ENCODE data around the gene SHISAL1. TPM values are rescaled to one million over a fixed set of nuclear protein-coding genes. Genes with fewer than 3 reads are reported as not detected.

Gene SHISAL1
- total RNA-seq, 2 donors from 2014 or later: not detected

DNA sequence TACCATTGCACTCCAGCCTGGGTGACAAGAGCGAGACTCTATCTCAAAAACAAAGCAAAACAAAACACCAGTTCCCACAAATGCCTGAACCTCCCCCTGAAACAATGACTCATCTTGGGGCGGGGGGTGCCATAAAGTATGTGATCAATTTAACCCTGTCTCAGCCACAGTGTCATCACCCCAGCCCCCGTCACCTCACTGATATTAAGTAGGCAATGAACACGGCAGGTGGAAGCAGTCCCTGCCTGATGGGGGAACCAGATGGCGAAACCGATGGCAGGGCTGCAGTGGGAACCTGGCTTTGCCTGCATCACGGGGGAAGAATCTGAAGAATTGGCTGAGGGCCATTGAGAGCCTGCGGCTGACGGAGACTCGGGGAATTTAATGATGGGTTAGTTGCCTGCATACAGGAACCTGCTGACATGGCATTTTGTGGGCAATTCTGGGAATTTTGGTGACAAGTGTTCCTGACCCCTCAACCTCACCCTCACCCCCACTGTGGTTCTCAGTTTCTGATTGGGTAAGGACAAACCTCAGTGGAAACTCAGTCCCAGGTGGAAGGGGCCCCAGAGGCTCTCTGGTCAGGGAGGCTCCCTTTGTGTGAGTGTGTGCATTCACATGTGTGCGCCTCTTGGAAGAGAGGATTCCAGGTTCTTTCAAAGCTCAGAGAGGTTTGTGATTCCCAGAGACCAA lies 39.1 kb upstream of the SHISAL1 start:
- H3K36me3 Mint-ChIP-seq: no peaks in the 10 kb centered on the region
- no peak overlapping the region for H3K4me3 Mint-ChIP-seq
- DNase-seq (ENCODE audit: low spot score): no peak

DNA sequence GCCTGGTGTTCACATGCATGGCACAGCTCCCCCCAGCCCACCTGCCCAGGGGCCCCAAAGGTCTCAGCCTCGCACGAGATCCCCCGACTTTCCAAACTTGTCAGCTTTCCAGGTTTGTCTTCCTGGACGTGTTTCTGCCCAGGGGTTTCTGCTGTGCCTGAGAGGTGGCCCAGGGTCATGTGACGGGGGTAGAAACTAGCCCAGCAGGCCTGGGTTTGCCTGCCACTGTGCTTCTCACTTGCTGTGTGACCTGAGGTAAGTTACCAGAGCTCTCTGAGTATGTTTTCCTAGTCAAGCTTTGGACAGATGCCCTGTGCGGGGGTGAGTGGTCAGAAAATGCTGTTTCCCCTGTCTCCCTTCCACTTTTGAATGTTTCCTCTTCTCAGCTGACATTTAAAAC lies 38.3 kb upstream of the SHISAL1 start:
- H3K36me3 Mint-ChIP-seq: no peaks in the 10 kb centered on the region
- ATAC-seq (no peak), DNase-seq (ENCODE audit: low spot score) (no peak)
- no peak overlapping the region for H3K27ac Mint-ChIP-seq
- no peak overlapping the region for H3K4me3 Mint-ChIP-seq
- H3K9me3 Mint-ChIP-seq: no peaks in the 10 kb centered on the region
- H3K4me1 Mint-ChIP-seq (ENCODE audit: low read depth in 2 of 2): peaks cover 0 to 3% of the 10 kb centered on the region in 2 donors
- peaks cover 15% of the 10 kb centered on the region in 2 donors for H3K27me3 Mint-ChIP-seq

More for the DNA sequence above, 39.1 kb upstream of the SHISAL1 start:
- Mint-ChIP-seq H3K4me1 (ENCODE audit: low read depth in 2 of 2) (peaks cover 0 to 3% of the 10 kb centered on the region in 2 donors), H3K27me3 (peaks cover 14 to 15% of the 10 kb centered on the region in 2 donors), H3K9me3 (no peaks in the 10 kb centered on the region), H3K27ac (no peak overlapping the region)
- ATAC-seq: no peak

DNA sequence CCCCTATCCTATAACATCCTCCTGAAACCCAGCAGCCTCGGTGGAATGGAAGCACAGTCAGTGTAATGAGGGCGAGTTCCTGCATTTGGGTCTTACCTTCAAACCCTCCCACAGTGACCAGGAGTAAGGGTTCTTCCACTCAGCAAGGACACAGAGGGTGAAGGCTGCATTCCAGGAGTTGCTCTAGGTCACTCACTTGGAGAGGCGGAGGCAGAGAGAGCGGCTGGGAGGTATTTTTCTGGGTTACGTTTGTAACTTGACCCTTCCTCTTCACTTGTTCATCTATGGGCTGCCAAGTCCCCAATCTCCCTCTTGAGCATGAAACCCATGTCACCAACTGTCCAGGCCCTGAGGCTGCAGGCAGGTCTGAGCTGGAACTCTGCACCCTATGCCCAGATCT lies 36.8 kb upstream of the SHISAL1 start:
- ATAC-seq (no peak), DNase-seq (ENCODE audit: low spot score) (no peak)
- Mint-ChIP-seq H3K4me1 (ENCODE audit: low read depth in 2 of 2) (peaks cover 0 to 3% of the 10 kb centered on the region in 2 donors), H3K27me3 (peaks cover 12 to 25% of the 10 kb centered on the region in 2 donors), H3K9me3 (no peaks in the 10 kb centered on the region), H3K4me3 (no peak overlapping the region), H3K27ac (no peak overlapping the region), H3K36me3 (no peaks in the 10 kb centered on the region)

DNA sequence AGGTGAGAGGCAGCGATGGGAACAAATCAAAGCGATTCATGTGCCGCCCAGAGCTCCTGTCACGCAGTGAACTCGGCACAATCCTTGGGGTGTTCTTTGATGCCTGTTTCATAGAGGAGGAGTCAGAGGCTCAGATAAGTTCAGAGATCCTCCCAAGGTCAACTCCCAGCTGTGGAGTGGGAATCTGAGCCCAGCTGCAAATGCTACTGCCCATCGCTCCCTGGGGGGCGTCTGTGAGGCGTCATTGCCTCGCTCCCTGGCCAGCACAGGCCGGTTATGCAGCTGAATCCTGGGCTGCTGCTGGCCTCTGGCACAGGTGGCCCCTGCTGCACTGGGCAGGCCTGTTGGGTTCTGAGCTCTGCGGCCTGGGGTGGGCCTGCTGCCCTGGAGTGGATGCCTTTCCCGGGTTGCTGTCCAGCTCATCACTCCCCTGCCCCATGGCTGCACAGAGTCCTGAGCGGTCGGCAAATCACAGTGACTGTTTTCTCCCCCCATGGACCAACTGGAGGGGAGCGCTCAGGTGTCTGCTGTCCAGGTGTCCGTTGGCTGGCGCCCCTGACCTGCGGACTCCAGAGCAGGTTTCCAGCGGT lies 36.3 kb upstream of the SHISAL1 start:
- ATAC-seq (no peak), DNase-seq (ENCODE audit: low spot score) (no peak)
- H3K4me3 Mint-ChIP-seq: no peak overlapping the region
- no peaks in the 10 kb centered on the region for H3K36me3 Mint-ChIP-seq
- H3K4me1 Mint-ChIP-seq (ENCODE audit: low read depth in 2 of 2): peaks cover 0 to 3% of the 10 kb centered on the region in 2 donors
- peaks cover 10 to 25% of the 10 kb centered on the region in 2 donors for H3K27me3 Mint-ChIP-seq
- H3K27ac Mint-ChIP-seq: no peak overlapping the region
- H3K9me3 Mint-ChIP-seq: no peaks in the 10 kb centered on the region

DNA sequence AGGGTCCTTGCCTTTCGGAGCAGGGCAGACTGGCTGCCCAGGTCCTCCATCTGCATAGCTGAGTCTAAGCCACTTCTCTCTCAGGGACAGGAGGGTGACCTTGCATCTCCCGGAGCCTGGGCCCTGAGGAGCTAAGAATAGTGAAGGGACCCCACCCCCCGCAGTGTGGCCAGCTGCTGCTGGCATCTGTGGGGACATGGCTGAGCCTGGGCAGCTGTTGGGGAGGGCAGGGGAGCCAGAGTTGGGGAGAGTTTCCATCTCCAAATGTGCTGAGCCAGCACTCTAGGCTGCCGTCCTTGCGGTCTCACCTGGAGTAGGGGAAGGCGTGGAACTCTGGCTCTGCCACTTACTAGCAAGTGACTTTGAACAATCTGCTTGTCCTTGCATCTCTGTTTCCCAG lies 34.8 kb upstream of the SHISAL1 start:
- no peaks in the 10 kb centered on the region for H3K36me3 Mint-ChIP-seq
- H3K9me3 Mint-ChIP-seq: no peaks in the 10 kb centered on the region
- H3K27ac Mint-ChIP-seq: no peak overlapping the region
- peaks cover 0 to 3% of the 10 kb centered on the region in 2 donors for H3K4me1 Mint-ChIP-seq (ENCODE audit: low read depth in 2 of 2)
- peaks cover 6 to 22% of the 10 kb centered on the region in 2 donors for H3K27me3 Mint-ChIP-seq
- ATAC-seq: no peak
- H3K4me3 Mint-ChIP-seq: no peak overlapping the region
- no peak for DNase-seq (ENCODE audit: low spot score)

DNA sequence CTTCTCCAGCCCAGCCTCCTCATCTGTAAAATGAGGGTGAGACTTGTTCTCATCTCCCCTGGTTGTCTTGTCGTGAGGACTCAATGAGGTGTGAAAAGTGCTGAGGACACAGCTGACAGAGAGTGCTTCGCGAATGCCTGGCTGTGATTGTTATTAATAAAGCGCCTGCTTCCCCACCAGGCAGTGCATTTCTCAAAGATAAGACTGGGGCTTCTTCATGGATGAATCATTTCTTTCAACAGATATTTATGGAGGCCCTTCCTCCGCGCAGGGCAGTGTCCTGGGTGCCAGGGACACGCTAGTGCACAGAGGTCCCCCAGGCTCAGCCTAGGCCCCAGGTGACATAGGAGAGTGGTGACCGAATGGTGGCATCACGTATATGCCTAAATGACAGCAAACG lies 34.3 kb upstream of the SHISAL1 start:
- Mint-ChIP-seq H3K4me1 (ENCODE audit: low read depth in 2 of 2) (peaks cover 0 to 3% of the 10 kb centered on the region in 2 donors), H3K27me3 (peaks cover 6 to 22% of the 10 kb centered on the region in 2 donors), H3K9me3 (no peaks in the 10 kb centered on the region), H3K4me3 (no peak overlapping the region), H3K27ac (no peak overlapping the region), H3K36me3 (no peaks in the 10 kb centered on the region)
- ATAC-seq: no peak
- no peak for DNase-seq (ENCODE audit: low spot score)

DNA sequence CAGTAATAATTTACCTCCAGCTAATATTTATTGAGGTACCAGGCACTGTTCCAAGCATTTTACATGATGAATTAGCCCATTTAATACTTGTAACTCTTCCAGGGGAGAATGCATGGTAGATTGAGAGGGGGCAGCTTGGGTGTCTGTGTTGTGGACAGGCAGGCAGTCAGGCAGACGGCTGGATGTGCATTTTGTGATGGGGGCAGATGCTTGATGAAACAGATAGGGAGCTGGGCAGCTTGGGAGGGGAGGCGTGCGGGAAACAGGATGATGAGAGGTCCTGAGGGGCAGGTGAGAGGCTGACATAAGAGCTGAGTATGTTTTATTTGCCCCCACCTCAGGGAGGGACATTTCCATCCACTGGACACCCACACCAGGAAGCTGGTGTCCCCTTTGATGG lies 33.1 kb upstream of the SHISAL1 start:
- Mint-ChIP-seq H3K4me3 (no peak overlapping the region), H3K36me3 (no peaks in the 10 kb centered on the region), H3K4me1 (ENCODE audit: low read depth in 2 of 2) (no peaks in the 10 kb centered on the region), H3K27me3 (peaks cover 3 to 22% of the 10 kb centered on the region in 2 donors), H3K27ac (no peak overlapping the region), H3K9me3 (no peaks in the 10 kb centered on the region)
- DNase-seq (ENCODE audit: low spot score) (no peak), ATAC-seq (no peak)

DNA sequence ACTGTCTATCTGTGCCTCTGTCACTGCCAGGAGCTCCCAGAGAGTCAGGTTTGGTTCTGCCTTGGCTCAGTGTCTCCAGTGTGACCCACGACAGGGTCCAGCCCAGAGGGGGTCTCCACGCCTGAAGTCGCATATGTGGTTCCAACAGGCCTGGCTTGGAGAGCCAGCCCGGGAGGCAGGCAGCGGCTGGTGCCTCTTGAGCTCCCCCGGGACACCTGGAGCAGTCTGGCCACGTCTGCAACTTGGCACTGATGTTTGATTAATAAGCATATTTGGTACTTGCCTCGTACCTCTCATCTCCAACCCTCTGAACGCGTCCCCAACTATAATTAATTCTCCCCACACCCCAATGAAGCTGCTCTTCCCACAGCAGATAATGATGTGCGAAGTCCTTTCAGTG lies 31.7 kb upstream of the SHISAL1 start:
- H3K36me3 Mint-ChIP-seq: no peaks in the 10 kb centered on the region
- H3K4me1 Mint-ChIP-seq (ENCODE audit: low read depth in 2 of 2): no peaks in the 10 kb centered on the region

DNA sequence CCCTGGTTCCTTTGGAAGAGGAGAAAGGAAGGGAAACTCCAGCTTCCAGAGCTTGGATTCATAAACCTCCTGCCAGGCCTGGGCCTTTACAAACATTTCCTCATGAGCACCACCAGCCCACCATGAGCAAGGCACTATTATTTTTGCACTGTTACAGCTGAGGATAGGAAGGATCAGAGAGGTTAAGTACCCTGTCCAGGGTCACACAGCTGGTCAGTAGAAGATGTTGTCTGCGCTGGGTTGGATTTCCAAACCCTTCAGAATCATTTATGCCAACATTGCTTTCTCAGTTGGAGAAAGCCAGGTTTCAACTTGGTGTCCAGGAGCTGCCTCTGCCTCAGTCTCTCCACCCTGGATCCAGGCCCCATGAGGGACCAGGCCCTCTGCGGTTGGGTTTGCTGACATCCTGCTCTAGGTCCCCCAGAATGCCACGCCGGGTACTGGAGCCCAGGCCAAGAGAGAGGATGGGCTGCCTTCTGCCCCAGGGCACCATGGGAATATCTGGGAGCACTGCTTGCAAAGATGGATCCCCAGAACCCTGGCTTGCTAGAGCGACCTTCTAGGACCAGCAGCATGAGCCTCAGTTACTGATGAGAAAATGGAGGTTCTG lies 29.7 kb upstream of the SHISAL1 start:
- no peak for DNase-seq (ENCODE audit: low spot score)
- H3K4me3 Mint-ChIP-seq: no peak overlapping the region

More for the DNA sequence above, 31.7 kb upstream of the SHISAL1 start:
- no peak overlapping the region for H3K27ac Mint-ChIP-seq
- no peak for ATAC-seq
- DNase-seq (ENCODE audit: low spot score): no peak
- H3K27me3 Mint-ChIP-seq: peaks cover 0 to 22% of the 10 kb centered on the region in 2 donors
- H3K4me3 Mint-ChIP-seq: no peak overlapping the region
- H3K9me3 Mint-ChIP-seq: no peaks in the 10 kb centered on the region

DNA sequence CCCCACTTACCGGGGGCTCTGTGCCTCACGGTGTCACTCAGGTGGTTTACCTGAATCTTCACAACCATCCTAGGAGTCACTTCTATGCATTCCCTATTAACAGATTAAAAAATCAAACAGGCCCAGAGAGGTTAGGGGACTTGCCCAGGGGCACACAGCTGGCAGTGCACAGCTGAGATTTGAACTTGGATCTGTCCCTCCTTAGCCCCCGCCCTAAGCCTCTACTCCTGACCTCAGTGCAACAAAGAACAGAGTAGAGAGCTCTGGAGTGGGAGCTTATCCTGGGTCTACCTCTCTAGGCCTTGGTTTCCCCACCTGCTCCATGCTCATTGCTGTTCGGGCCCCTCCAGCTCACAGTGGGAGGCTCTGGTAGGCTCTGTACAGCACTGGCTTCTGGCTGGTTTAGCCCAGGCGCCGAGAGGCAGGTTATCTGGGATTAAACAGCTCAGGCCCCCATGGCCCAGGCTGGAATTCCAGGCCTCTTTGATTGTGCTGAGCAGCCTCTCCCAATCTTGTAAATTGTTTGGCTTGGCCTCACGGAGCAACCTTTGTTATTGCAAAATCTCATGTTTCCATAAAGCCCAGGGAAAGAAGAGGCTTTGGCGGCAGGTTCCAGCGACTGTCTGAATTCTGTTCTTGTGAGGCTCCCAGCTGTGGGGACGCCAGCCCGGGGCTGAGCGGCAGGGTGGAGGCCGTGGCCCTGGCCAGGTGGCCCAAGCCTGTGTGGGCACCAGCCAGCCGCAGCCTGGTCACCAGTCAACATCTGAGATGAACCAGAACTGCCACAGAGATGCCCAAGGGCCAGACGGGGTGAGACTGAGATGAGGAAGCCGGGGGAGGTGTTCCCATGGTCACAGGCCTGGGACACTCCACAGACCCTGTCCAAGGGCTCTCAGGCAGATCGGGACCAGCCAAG lies 28.9 kb upstream of the SHISAL1 start:
- Mint-ChIP-seq H3K27ac (no peak overlapping the region), H3K4me1 (ENCODE audit: low read depth in 2 of 2) (no peaks in the 10 kb centered on the region), H3K36me3 (no peaks in the 10 kb centered on the region), H3K4me3 (no peak overlapping the region), H3K27me3 (peaks cover 0 to 22% of the 10 kb centered on the region in 2 donors), H3K9me3 (no peaks in the 10 kb centered on the region)
- DNase-seq (ENCODE audit: low spot score): no peak
- ATAC-seq: no peak

More for the DNA sequence above, 29.7 kb upstream of the SHISAL1 start:
- Mint-ChIP-seq H3K4me1 (ENCODE audit: low read depth in 2 of 2) (no peaks in the 10 kb centered on the region), H3K9me3 (no peaks in the 10 kb centered on the region), H3K27me3 (peaks cover 0 to 22% of the 10 kb centered on the region in 2 donors), H3K27ac (no peak overlapping the region), H3K36me3 (no peaks in the 10 kb centered on the region)
- no peak for ATAC-seq

DNA sequence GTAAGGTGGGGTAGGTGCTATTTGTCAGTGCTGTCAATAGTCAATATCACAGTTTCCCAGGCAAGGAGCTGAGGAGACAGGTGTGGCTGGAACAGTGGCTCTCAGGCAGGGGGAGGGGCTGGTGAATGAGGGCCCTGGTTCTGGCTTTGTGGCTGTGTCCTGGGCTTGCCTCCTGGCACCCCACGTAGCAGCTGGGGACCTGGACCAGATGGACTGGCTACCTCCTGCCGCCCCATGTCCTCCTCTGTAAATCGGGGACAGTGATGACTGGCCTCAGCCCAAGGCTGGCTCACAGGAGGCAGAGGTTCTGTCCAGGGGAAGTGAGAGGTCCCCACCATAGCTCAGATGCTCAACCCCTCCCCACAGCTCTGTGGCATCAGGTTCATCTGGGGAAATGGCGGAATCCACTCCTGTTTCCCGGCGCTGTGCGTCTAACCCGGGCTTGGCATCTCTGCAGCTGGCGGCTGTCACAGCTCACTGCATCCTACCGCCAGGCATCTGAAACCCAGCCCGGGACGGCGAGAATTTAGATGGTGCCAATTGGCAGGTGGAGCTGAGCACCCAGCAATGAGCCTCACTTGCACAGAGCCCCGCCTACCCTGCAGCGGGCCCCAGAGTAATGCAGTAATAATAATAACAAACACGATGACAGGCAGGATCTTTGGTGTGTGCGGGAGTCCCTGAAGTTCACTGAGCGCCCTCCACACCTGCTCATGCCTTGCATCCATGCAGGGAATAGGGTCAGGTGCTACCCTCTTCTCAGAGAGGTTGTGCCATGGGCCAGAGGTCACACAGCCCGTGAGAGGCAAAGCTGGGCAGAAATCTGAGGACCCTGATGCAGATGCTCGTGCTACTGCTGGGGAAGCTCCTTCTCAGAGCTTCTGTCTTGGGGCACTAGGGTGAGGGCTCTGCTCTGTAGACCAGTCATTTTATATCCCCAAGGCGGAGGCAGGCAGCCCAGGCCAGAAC lies 27.8 kb upstream of the SHISAL1 start:
- ATAC-seq (no peak), DNase-seq (ENCODE audit: low spot score) (no peak)
- Mint-ChIP-seq H3K4me3 (no peak overlapping the region), H3K4me1 (ENCODE audit: low read depth in 2 of 2) (no peaks in the 10 kb centered on the region), H3K27ac (no peak overlapping the region), H3K27me3 (peaks cover 0 to 16% of the 10 kb centered on the region in 2 donors), H3K36me3 (no peaks in the 10 kb centered on the region), H3K9me3 (no peaks in the 10 kb centered on the region)

DNA sequence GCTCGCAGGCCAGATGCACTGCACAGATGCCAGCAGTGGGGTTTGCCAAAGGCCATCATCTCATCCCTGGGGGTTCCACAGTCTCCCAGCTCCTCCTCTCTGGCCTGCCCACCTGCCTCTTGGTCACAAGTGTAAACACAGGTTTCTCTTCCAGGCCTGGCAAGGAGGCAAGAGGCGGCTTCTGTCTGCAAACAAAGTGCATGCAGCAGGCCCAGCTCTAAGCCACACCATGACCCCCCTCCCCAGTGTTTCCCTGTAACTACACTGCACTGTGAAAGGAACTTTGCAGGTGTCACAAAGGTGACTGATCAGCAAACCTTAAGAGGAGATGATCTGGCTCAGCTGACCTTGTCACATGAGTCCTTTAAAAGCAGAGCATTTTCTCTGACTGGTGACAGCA lies 26.2 kb upstream of the SHISAL1 start:
- Mint-ChIP-seq H3K36me3 (no peaks in the 10 kb centered on the region), H3K4me3 (no peak overlapping the region), H3K9me3 (no peaks in the 10 kb centered on the region), H3K27ac (no peak overlapping the region), H3K4me1 (ENCODE audit: low read depth in 2 of 2) (no peaks in the 10 kb centered on the region), H3K27me3 (peaks cover 0 to 2% of the 10 kb centered on the region in 2 donors)
- ATAC-seq (no peak), DNase-seq (ENCODE audit: low spot score) (no peak)
